ENCODE data around the gene RNASE11. TPM values are rescaled to one million over a fixed set of nuclear protein-coding genes. Genes with fewer than 3 reads are reported as not detected.

Gene RNASE11
- total and polyA plus RNA-seq, 12 donors, result not detected

GRCh38 chr14:20546877-20547276 lies 40.9 kb downstream of the RNASE11 start:
- Histone ChIP-seq H3K9me3 (no peaks in the 10 kb centered on the region), H3K36me3 (no peaks in the 10 kb centered on the region), H3K27me3 (peaks cover 0 to 8% (median 4%) of the 10 kb centered on the region in 7 donors), H3K4me1 (no peaks in the 10 kb centered on the region), H3K4me3 (no peak overlapping the region), H3K27ac (no peak overlapping the region)
- TF ChIP-seq, protein P1, sequence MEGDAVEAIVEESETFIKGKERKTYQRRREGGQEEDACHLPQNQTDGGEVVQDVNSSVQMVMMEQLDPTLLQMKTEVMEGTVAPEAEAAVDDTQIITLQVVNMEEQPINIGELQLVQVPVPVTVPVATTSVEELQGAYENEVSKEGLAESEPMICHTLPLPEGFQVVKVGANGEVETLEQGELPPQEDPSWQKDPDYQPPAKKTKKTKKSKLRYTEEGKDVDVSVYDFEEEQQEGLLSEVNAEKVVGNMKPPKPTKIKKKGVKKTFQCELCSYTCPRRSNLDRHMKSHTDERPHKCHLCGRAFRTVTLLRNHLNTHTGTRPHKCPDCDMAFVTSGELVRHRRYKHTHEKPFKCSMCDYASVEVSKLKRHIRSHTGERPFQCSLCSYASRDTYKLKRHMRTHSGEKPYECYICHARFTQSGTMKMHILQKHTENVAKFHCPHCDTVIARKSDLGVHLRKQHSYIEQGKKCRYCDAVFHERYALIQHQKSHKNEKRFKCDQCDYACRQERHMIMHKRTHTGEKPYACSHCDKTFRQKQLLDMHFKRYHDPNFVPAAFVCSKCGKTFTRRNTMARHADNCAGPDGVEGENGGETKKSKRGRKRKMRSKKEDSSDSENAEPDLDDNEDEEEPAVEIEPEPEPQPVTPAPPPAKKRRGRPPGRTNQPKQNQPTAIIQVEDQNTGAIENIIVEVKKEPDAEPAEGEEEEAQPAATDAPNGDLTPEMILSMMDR (IDR thresholded peaks at IDR 0.05), result no peak
- ATAC-seq (no peak), DNase-seq (no peak)
- intact Hi-C loops (cut with DNase I), result loop anchor here in 1 of 10 donors (10.0 kb wide), 1 partner anchor 508 kb away; the partner anchor contains the start of gene RNASE8
- WGBS, 2 donors, result 56 to 60% methylated on average over 3 of the region's 3 CpGs

DNA sequence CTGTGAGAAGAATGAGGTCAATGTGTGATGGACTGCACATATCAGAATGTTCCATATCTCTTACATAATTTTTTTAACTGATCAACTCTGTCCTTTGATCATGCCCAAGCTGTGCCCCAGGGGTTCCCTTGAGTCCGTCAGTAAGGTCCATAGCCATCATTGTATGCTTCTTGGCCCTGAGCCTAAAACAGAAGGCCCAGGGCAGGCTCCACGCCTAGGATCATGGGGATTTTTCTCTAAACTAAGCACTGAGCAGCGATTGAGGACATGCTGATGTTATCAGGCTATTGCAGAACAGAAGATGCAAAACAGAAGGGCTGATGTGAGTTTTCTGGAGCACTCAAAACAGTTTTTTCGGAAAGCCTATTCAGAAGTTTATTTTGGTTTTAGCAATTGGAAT lies 47.9 kb downstream of the RNASE11 start:
- Histone ChIP-seq H3K27ac (no peak overlapping the region), H3K9me3 (no peaks in the 10 kb centered on the region), H3K36me3 (no peaks in the 10 kb centered on the region), H3K27me3 (no peaks in the 10 kb centered on the region), H3K4me1 (no peaks in the 10 kb centered on the region), H3K4me3 (no peak overlapping the region)
- TF ChIP-seq, protein P1 (IDR thresholded peaks at IDR 0.05), result no peak
- WGBS, 2 donors, result 46% methylated on average over 4 of the region's 4 CpGs
- ATAC-seq (no peak), DNase-seq (no peak)
- intact Hi-C loops (cut with DNase I), result loop anchor here in 4 of 10 donors (10.0 kb wide), 4 partner anchors 65 to 515 kb away; partner anchors contain the start of genes ANG (in 1 of the 4), RNASE4 (in 1 of the 4) and RNASE8 (in 1 of the 4)

Other genes starting within 250 kb of the RNASE11 start
- 10 to 100 TPM; 13.6 to 18.4 (median 16.0) TPM for gene PARP2, start 244.4 kb downstream of the RNASE11 start, total RNA-seq
- 10 to 100 TPM; 13.5 to 19.5 TPM for gene PARP2, start 244.4 kb downstream of the RNASE11 start, polyA plus RNA-seq
- 10 to 100 TPM in 4 of 10 donors, 1 to 10 TPM in 6; 6.9 to 17.8 (median 8.6) TPM for gene TEP1, start 174.5 kb downstream of the RNASE11 start, total RNA-seq
- 10 to 100 TPM in 1 of 2 donors, 1 to 10 TPM in 1; 5.6 to 16.0 TPM for gene TEP1, start 174.5 kb downstream of the RNASE11 start, polyA plus RNA-seq
- 1 to 10 TPM in 2 of 10 donors, under 1 TPM in 8; 0.15 to 1.4 (median 0.40) TPM for gene KLHL33, start 151.8 kb downstream of the RNASE11 start, total RNA-seq
- 1 to 10 TPM in 1 of 2 donors, under 1 TPM in 1; 0.13 to 1.2 TPM for gene KLHL33, start 151.8 kb downstream of the RNASE11 start, polyA plus RNA-seq
- 10 to 100 TPM; 17.6 to 25.3 (median 21.8) TPM for gene OSGEP, start 133.2 kb downstream of the RNASE11 start, total RNA-seq
- 10 to 100 TPM; 32.3 to 37.6 TPM for gene OSGEP, start 133.2 kb downstream of the RNASE11 start, polyA plus RNA-seq
- gene APEX1, start 132.8 kb downstream of the RNASE11 start, total RNA-seq, result 100 to 1,000 TPM in 1 of 10 donors, 10 to 100 TPM in 9; 57.1 to 103 (median 70.6) TPM
- 10 to 100 TPM; 58.5 to 91.7 TPM for gene APEX1, start 132.8 kb downstream of the RNASE11 start, polyA plus RNA-seq
- gene PIP4P1, start 126.6 kb downstream of the RNASE11 start, total RNA-seq, result 10 to 100 TPM; 15.5 to 25.3 (median 18.7) TPM
- gene PIP4P1, start 126.6 kb downstream of the RNASE11 start, polyA plus RNA-seq, result 10 to 100 TPM; 18.7 to 31.9 TPM
- 10 to 100 TPM in 4 of 10 donors, 1 to 10 TPM in 6; 5.0 to 33.7 (median 7.8) TPM for gene PNP, start 118.6 kb downstream of the RNASE11 start, total RNA-seq
- 10 to 100 TPM in 1 of 2 donors, 1 to 10 TPM in 1; 8.6 to 30.2 TPM for gene PNP, start 118.6 kb downstream of the RNASE11 start, polyA plus RNA-seq
- gene RNASE10, start 82.5 kb downstream of the RNASE11 start, total RNA-seq, result under 1 TPM in 8 of 10 donors, not detected in 2; 0.24 to 0.56 (median 0.32) TPM
- under 1 TPM in 1 of 2 donors, not detected in 1; 0.07 TPM for gene RNASE10, start 82.5 kb downstream of the RNASE11 start, polyA plus RNA-seq
- not detected for gene RNASE9, start 27.0 kb downstream of the RNASE11 start, total RNA-seq
- gene RNASE9, start 27.0 kb downstream of the RNASE11 start, polyA plus RNA-seq, result not detected
- gene RNASE12, start 3.4 kb upstream of the RNASE11 start, total RNA-seq, result not detected
- gene RNASE12, start 3.4 kb upstream of the RNASE11 start, polyA plus RNA-seq, result not detected
- gene OR6S1, start 53.7 kb upstream of the RNASE11 start, total RNA-seq, result not detected
- gene OR6S1, start 53.7 kb upstream of the RNASE11 start, polyA plus RNA-seq, result not detected
- gene RNASE4, start 96.6 kb upstream of the RNASE11 start, total RNA-seq, result 10 to 100 TPM in 2 of 10 donors, 1 to 10 TPM in 8; 2.3 to 13.6 (median 4.4) TPM
- 10 to 100 TPM; 11.2 to 16.2 TPM for gene RNASE4, start 96.6 kb upstream of the RNASE11 start, polyA plus RNA-seq
- gene ANG, start 100.8 kb upstream of the RNASE11 start, total RNA-seq, result 1 to 10 TPM in 9 of 10 donors, under 1 TPM in 1; 0.79 to 4.1 (median 2.2) TPM
- gene ANG, start 100.8 kb upstream of the RNASE11 start, polyA plus RNA-seq, result 1 to 10 TPM; 5.4 to 7.0 TPM
- not detected for gene EDDM3A, start 157.9 kb upstream of the RNASE11 start, total RNA-seq
- not detected for gene EDDM3A, start 157.9 kb upstream of the RNASE11 start, polyA plus RNA-seq
- gene EDDM3B, start 180.4 kb upstream of the RNASE11 start, total RNA-seq, result not detected
- gene EDDM3B, start 180.4 kb upstream of the RNASE11 start, polyA plus RNA-seq, result not detected
- gene RNASE6, start 193.3 kb upstream of the RNASE11 start, total RNA-seq, result 10 to 100 TPM in 2 of 10 donors, 1 to 10 TPM in 8; 1.3 to 18.2 (median 2.4) TPM
- gene RNASE6, start 193.3 kb upstream of the RNASE11 start, polyA plus RNA-seq, result 1 to 10 TPM; 2.0 to 6.8 TPM
- gene RNASE1, start 214.8 kb upstream of the RNASE11 start, total RNA-seq, result 100 to 1,000 TPM in 9 of 10 donors, 10 to 100 TPM in 1; 92.1 to 490 (median 166) TPM
- gene RNASE1, start 214.8 kb upstream of the RNASE11 start, polyA plus RNA-seq, result 100 to 1,000 TPM; 342 to 373 TPM

All from heart right ventricle (tissue), 16 donors.